Measurements from ENCODE around the gene SLC38A3. TPM values are rescaled to one million over a fixed set of nuclear protein-coding genes. Genes with fewer than 3 reads are reported as not detected.

SLC38A3 gene
- total RNA-seq, 1 experiment from 2014 or later = 16.8 TPM

GRCh38 chr3:50256978-50257890 lies 52.2 kb downstream of the SLC38A3 start:
- Mint-ChIP-seq H3K36me3 (ENCODE audit: insufficient read depth, unreplicated experiment) (peaks cover 20% of the 10 kb centered on the region), H3K4me3 (ENCODE audit: unreplicated experiment) (no peak overlapping the region), H3K4me1 (ENCODE audit: low read depth, unreplicated experiment) (no peaks in the 10 kb centered on the region), H3K27ac (ENCODE audit: unreplicated experiment) (no peak overlapping the region), H3K27me3 (ENCODE audit: insufficient read depth, unreplicated experiment) (no peaks in the 10 kb centered on the region), H3K9me3 (ENCODE audit: unreplicated experiment) (no peaks in the 10 kb centered on the region)
- Histone ChIP-seq H3K4me3 (ENCODE audit: low read depth, low read length) (no peak overlapping the region), H3K9me3 (no peaks in the 10 kb centered on the region), H3K4me1 (peaks cover 14% of the 10 kb centered on the region), H3K36me3 (ENCODE audit: control insufficient read depth, insufficient read depth, low read length) (peaks cover 5% of the 10 kb centered on the region), H3K27me3 (replicated peaks; ENCODE audit: control insufficient read depth, insufficient read depth, low read length) (no peaks in the 10 kb centered on the region)
- DNase-seq = peak; percentile 65 to 72
- TF ChIP-seq CTCF (IDR thresholded peaks at IDR 0.05; ENCODE audit: insufficient read depth in 1 of 2, low read depth in 1 of 2, low read length in 1 of 2, severe bottlenecking in 1 of 2, unreplicated experiment in 1 of 2) = peak; percentile 56 to 63
- intact Hi-C loops (cut with micrococcal nuclease; ENCODE audit: unreplicated experiment) = loop anchor here (1.0 to 2.0 kb wide), 2 partner anchors 16 to 30 kb away; no protein-coding TSS in a partner anchor
- no TSS peak for BruUV-seq (replicated peaks)
- ChIA-PET CTCF (interaction anchor here (1.2 to 1.9 kb wide), 2 partner anchors 11 to 42 kb away, joined by 4 to 5 read pairs; partner anchors contain the start of genes HYAL3 and NAA80), POLR2A (no interaction called here)

GRCh38 chr3:50258029-50258680 lies 53.1 kb downstream of the SLC38A3 start:
- ChIA-PET CTCF (interaction anchor here (0.6 to 1.2 kb wide), 4 partner anchors 16 to 139 kb away, joined by 3 to 6 read pairs (median 4); partner anchors contain the start of genes HYAL3 and NAA80), POLR2A (interaction anchor here (0.5 kb wide), 1 partner anchor 12 kb away, joined by 4 read pairs; no protein-coding TSS in a partner anchor)
- Mint-ChIP-seq H3K9me3 (ENCODE audit: unreplicated experiment) (no peaks in the 10 kb centered on the region), H3K4me1 (ENCODE audit: low read depth, unreplicated experiment) (no peaks in the 10 kb centered on the region), H3K27ac (ENCODE audit: unreplicated experiment) (peak overlapping the region; percentile 70), H3K36me3 (ENCODE audit: insufficient read depth, unreplicated experiment) (peaks cover 20% of the 10 kb centered on the region), H3K27me3 (ENCODE audit: insufficient read depth, unreplicated experiment) (no peaks in the 10 kb centered on the region), H3K4me3 (ENCODE audit: unreplicated experiment) (no peak overlapping the region)
- intact Hi-C loops (cut with micrococcal nuclease; ENCODE audit: unreplicated experiment) = no loop called here
- Histone ChIP-seq H3K36me3 (ENCODE audit: control insufficient read depth, insufficient read depth, low read length) (peaks cover 5% of the 10 kb centered on the region), H3K4me3 (ENCODE audit: low read depth, low read length) (no peak overlapping the region), H3K27me3 (replicated peaks; ENCODE audit: control insufficient read depth, insufficient read depth, low read length) (no peaks in the 10 kb centered on the region), H3K4me1 (peaks cover 18% of the 10 kb centered on the region), H3K9me3 (no peaks in the 10 kb centered on the region)
- TF ChIP-seq CTCF (IDR thresholded peaks at IDR 0.05; ENCODE audit: insufficient read depth in 1 of 2, low read depth in 1 of 2, low read length in 1 of 2, severe bottlenecking in 1 of 2, unreplicated experiment in 1 of 2) = no peak
- no TSS peak for BruUV-seq (replicated peaks)
- no peak for DNase-seq

GRCh38 chr3:50258979-50259378 lies 53.9 kb downstream of the SLC38A3 start:
- ChIA-PET CTCF (interaction anchor here (0.6 to 2.3 kb wide), 8 partner anchors 10 to 140 kb away, joined by 3 to 10 read pairs (median 6); partner anchors contain the start of genes GNAI2 and SEMA3B), POLR2A (interaction anchor here (0.5 to 1.7 kb wide), 2 partner anchors 24 to 42 kb away, joined by 7 to 16 read pairs; partner anchors contain the start of gene GNAI2)
- no peaks in the 10 kb centered on the region for H3K27me3 ChIP-seq (replicated peaks; ENCODE audit: control insufficient read depth, insufficient read depth, low read length)
- H3K4me3 Mint-ChIP-seq (ENCODE audit: unreplicated experiment) = no peak overlapping the region
- no TSS peak for BruUV-seq (replicated peaks)
- H3K27ac Mint-ChIP-seq (ENCODE audit: unreplicated experiment) = peak overlapping the region; percentile 70
- H3K4me3 ChIP-seq (ENCODE audit: low read depth, low read length) = no peak overlapping the region
- H3K9me3 ChIP-seq = no peaks in the 10 kb centered on the region
- DNase-seq = no peak
- peaks cover 3% of the 10 kb centered on the region for H3K4me1 Mint-ChIP-seq (ENCODE audit: low read depth, unreplicated experiment)
- intact Hi-C loops (cut with micrococcal nuclease; ENCODE audit: unreplicated experiment) = no loop called here
- H3K9me3 Mint-ChIP-seq (ENCODE audit: unreplicated experiment) = no peaks in the 10 kb centered on the region
- no peaks in the 10 kb centered on the region for H3K27me3 Mint-ChIP-seq (ENCODE audit: insufficient read depth, unreplicated experiment)
- H3K4me1 ChIP-seq = peaks cover 25% of the 10 kb centered on the region
- TF ChIP-seq CTCF (IDR thresholded peaks at IDR 0.05; ENCODE audit: insufficient read depth in 1 of 2, low read depth in 1 of 2, low read length in 1 of 2, severe bottlenecking in 1 of 2, unreplicated experiment in 1 of 2) = no peak
- peaks cover 20% of the 10 kb centered on the region for H3K36me3 Mint-ChIP-seq (ENCODE audit: insufficient read depth, unreplicated experiment)
- H3K36me3 ChIP-seq (ENCODE audit: control insufficient read depth, insufficient read depth, low read length) = peaks cover 5% of the 10 kb centered on the region
